Omental fat pad (tissue), 4 donors: ENCODE data around the gene SREBF1. TPM values are rescaled to one million over a fixed set of nuclear protein-coding genes. Genes with fewer than 3 reads are reported as not detected.

ENCODE experiments used
- ATAC-seq: fragments of 150-250 bp; one replicate; pipeline ENCODE4 v1.9.1; 2016; ENCODE audit warnings: mild to moderate bottlenecking, moderate library complexity; ENCODE audit not compliant: low FRiP score
- DNase-seq: peaks from one replicate; pipeline ENCODE4 v3.0.0-alpha.2; 2019; ENCODE audit warnings: low spot score
- CTCF ChIP-seq, 3 donors: fragments of 450-650 bp; IDR thresholded peaks; one replicate each; pipeline ENCODE4 v1.5.1; 2016 to 2017; ENCODE audit warnings: antibody characterized with exemption in 3 of 3, mild to moderate bottlenecking in 3 of 3, moderate library complexity in 2 of 3
- total RNA-seq, 4 donors: library from RNA; depleted of rRNA; stranded (reverse); fragments of >200 nt; gene quantifications; one replicate each; pipeline ENCODE4 v1.1.0, GENCODE V29; 2016

SREBF1 gene
- total RNA-seq, 4 donors from 2014 or later, result 18.5 to 118 (median 31.2) TPM

- DNase-seq, result no peak
- TF ChIP-seq CTCF (IDR thresholded peaks at IDR 0.05), result no peak
- no peak for ATAC-seq
Observed at GRCh38 chr17:17820046-17820445, 16.7 kb downstream of the SREBF1 start.

GRCh38 chr17:17819561-17819995 is 17.2 kb downstream of the SREBF1 start:
- DNase-seq, result peak; percentile 52
- TF ChIP-seq CTCF (IDR thresholded peaks at IDR 0.05), result no peak
- no peak for ATAC-seq

- no peak for TF ChIP-seq CTCF (IDR thresholded peaks at IDR 0.05)
- DNase-seq, result no peak
- ATAC-seq, result no peak
Observed at GRCh38 chr17:17819111-17819510, 17.7 kb downstream of the SREBF1 start.

GRCh38 chr17:17818088-17818526 is 18.7 kb downstream of the SREBF1 start:
- DNase-seq (no peak), ATAC-seq (no peak)
- TF ChIP-seq CTCF (IDR thresholded peaks at IDR 0.05), result no peak

- TF ChIP-seq CTCF (IDR thresholded peaks at IDR 0.05), result no peak
- no peak for DNase-seq
- no peak for ATAC-seq
Observed at GRCh38 chr17:17817552-17817947, 19.2 kb downstream of the SREBF1 start.

- no peak for DNase-seq
- no peak for TF ChIP-seq CTCF (IDR thresholded peaks at IDR 0.05)
- ATAC-seq, result no peak
Observed at GRCh38 chr17:17816831-17817551, 19.8 kb downstream of the SREBF1 start.

GRCh38 chr17:17816240-17816814 is 20.5 kb downstream of the SREBF1 start:
- DNase-seq, result no peak
- TF ChIP-seq CTCF (IDR thresholded peaks at IDR 0.05), result no peak
- ATAC-seq, result no peak
